AG10803 (cell line): ENCODE results near the gene SDHB.

ENCODE experiments used
- DNase-seq: peaks from one replicate; pipeline ENCODE4 v3.0.0; 2010; ENCODE audit warnings: low read depth
- H3K4me3 ChIP-seq: 2 replicates; pipeline ENCODE4 v1.5.1; 2011; ENCODE audit warnings: mild to moderate bottlenecking, low read length, control low read depth
- TF ChIP-seq, protein P1 (sequence below): conservative IDR thresholded peaks from 2 replicates; pipeline ENCODE4 v1.5.1; 2011; ENCODE audit warnings: mild to moderate bottlenecking, low read length, control low read depth, inconsistent platforms

Gene SDHB

DNA sequence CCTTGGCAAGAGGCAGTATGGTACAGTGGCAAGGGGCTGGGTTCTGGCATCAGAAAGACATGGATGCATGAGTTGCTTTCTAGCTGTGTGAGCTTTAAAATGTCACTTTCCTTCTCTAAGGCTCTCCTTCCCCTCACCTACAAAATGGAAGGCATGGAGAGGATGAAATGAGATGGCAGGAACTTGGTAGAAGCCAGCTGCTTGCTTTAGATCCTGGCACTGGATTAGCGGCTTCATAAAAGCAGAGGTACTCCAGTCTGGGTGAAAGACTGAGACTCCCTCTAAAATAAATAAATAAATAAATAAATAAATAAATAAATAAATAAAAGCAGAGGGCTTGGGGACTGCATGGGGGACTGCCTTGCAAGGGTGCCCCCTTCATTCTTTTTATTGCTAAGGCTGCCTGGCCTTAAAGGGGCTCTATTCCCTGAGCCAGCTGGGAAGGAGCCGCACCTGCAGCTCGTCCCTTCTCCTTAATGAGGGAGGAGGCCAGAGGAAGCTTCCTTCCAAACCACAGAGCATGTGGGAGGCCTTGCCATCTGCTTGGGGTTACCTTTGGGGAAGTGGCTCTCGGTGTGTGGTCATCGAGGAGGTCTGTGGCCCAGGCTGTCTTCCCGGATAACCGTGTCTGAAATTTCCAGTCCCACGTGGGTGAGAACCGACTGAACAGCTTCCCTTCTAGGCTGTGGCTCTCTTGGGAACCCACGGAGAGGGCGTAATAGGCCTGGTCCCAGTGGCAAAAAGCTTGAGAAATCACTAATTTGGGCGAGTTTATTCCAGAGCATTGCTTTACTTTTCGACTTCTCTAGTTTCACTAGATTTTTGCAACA, 40.1 kb downstream of the SDHB start:
- TF ChIP-seq, protein P1, sequence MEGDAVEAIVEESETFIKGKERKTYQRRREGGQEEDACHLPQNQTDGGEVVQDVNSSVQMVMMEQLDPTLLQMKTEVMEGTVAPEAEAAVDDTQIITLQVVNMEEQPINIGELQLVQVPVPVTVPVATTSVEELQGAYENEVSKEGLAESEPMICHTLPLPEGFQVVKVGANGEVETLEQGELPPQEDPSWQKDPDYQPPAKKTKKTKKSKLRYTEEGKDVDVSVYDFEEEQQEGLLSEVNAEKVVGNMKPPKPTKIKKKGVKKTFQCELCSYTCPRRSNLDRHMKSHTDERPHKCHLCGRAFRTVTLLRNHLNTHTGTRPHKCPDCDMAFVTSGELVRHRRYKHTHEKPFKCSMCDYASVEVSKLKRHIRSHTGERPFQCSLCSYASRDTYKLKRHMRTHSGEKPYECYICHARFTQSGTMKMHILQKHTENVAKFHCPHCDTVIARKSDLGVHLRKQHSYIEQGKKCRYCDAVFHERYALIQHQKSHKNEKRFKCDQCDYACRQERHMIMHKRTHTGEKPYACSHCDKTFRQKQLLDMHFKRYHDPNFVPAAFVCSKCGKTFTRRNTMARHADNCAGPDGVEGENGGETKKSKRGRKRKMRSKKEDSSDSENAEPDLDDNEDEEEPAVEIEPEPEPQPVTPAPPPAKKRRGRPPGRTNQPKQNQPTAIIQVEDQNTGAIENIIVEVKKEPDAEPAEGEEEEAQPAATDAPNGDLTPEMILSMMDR, result no peak
- DNase-seq, result no peak
- no peak overlapping the region for H3K4me3 ChIP-seq

DNA sequence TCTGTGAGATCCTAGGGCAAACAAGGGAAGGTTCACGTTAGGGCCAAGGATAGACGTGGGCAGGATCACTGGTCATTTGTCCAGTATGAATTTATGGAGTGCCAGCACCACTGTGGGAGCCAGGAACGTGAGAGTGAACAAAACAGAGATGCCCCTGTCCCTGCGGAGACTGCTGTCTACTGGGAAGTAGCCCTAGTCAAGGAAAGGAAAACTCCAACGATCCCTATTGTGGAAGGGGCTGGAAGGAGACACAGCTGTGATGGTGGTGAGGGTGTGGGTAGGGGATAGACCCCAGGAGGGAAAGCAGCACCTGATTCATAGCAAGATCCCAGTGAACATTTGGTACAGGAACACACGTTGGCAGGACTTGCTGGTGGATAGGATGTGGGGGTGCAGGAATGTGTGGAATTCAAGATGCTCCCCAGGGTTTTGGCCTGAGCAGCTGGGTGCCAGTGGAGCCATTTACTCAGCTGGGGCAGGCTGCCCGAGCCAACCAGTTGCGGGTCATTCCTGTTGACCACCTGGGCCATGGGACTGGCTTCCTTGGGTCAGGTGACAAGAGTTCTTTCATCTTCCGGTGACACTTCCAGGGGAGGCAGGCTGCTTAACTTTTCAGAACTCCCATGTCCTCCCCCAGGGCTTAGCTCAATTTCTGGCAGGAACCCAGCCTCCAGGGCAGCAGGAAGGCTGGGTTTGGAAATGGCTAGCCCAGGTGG, 40.9 kb downstream of the SDHB start:
- TF ChIP-seq, protein P1, result no peak
- H3K4me3 ChIP-seq, result no peak overlapping the region
- peak; percentile 80 for DNase-seq

DNA sequence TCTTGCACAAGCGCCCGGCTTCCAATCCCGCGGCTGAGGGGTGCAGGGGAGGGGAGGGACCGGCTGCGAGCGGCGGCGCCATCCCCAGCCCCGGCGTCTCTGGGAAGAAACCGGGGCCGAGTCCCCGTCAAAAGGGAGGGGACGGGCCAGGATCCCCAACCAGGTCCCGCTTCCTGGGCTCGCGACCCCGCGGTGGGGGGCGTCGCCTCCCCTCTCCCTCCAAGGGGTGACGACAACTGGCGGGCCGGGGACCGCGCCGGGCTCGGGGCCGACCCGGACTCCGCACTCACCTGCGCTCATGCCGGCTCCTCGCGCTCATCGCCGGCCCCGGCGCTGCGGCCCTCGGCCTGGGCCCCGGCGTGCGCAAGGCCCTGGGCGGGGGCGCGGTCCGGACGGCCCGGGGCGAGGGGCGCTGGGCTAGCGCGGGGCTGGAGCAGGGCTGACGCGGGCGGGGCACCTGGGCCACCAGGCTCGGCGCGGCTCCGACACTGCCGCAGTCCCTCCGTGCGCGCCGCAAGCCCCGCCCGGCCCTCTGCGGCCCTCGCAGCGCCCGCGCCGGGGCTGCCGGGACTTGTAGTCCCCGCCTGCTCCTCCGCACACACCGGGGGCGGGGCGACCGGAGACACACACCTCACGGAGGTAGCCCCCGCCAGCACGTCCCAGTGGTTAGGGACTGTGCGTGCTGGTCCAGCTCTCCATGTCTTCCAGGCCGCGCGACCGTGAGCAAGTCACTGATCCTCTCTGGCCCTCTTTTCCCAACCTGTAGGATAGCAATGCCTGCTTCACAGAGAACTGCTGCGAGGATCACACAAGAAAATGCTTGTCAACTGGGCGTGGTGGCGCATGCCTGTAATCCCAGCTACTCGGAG, 42.2 kb downstream of the SDHB start, which contains the start of gene ATP13A2:
Gene ATP13A2, minus strand, starts transcription at position 490 of the 869 bp plus-strand sequence. Its CDS starts 190 bp downstream, at position 300.
- H3K4me3 ChIP-seq, result peak within 1 kb of the TSS; percentile 67
- peak; percentile 61 for DNase-seq
- TF ChIP-seq, protein P1, result no peak

DNA sequence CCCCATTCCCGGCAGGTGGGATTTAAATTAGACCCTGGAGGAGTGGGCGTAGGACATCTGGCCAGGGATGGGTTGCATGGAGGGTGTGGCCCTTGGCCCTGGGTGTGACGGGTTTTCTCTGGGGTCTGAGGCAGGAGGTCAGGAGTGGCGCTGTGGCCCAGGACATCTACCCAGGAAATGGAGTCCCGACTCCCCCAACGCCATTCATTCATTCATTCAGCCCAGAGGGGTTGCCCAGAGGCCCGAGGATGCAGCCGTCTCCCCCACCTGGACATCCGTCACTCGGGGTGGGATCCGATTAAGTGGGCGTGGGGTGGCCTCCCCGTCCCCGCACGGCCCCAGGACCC, 42.8 kb downstream of the SDHB start:
- TF ChIP-seq, protein P1, result no peak
- DNase-seq, result no peak
- H3K4me3 ChIP-seq, result peak overlapping the region; percentile 67

DNA sequence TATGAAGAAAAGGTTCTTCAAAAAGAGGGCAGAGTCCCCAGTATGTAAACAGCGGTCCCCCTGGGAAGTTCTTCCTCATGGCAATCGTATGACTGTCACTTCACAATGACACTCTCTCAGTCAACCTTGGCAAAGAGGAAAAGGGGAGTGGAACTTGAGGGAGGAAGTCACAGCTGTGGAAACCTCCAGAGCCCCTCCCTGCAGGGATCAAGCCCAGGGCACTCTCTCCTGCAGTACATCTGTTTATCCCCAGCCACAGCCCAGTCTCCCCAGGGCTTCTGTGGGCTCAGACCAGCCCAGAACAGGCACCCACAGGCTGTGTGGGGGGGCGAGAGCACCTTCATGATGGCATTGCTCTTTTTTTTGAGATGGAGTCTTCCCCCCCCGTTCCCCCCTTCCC, 44.1 kb downstream of the SDHB start:
- TF ChIP-seq, protein P1, result no peak
- no peak overlapping the region for H3K4me3 ChIP-seq
- DNase-seq, result no peak

DNA sequence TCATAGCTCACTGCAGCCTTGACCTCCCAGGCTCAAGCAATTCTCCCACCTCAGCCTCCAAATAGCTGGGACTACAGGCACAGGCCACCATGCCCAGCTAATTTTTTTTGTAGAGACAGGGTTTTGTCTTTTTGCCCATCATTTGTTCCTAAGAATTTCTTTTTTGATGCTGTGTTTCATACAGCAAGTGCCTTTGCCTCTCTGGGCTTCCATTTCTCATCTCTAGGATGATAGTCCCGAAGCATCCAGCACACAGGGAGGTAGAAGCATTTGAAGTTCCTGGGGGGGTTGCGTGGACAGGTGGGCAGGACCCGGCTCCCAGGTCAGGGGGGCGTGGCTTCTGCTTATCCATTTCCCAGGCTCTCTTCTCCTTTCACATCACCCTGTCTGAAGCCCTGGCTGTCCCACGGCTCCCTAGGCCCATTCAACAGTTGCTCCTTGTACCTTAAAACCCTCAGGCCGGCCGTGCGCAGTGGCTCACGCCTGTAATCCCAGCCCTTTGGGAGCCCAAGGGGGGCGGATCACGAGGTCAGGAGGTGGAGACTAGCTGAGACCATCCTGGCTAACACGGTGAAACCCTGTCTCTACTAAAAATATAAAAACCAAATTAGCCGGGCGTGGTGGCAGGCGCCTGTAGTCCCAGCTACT, 45.5 kb downstream of the SDHB start:
- TF ChIP-seq, protein P1, result no peak
- no peak overlapping the region for H3K4me3 ChIP-seq
- DNase-seq, result no peak
